ENCODE results near the gene EMP3.
A peak's percentile ranks its signal among the peaks of the same experiment; 100 is the strongest.
"Not testable (repeated sequence)": the region's sequence is repeated elsewhere in the genome, so short reads cannot be mapped to it uniquely, and the experiment has no call there.

EMP3 gene

DNA sequence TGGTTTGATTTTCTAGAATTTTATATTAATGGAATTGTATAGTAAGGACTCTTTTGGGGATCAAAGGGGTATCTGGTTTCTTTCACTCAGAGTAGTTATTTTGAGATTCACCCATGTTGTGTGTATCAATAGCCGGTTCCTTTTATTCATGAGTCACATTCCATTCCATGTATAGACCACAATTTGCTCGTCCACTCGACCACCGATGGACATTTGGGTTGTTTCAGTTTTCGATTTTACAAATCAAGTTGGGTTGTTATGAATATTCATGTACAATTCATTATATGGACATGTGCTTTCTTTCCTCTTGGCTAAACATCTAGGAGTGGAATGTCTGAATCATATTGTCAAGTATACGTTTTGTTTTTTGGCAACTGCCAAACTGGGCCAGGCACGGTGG is 9.6 kb upstream of the EMP3 start:
- H3K27me3 ChIP-seq (ENCODE audit: insufficient read depth, low read length), result no peaks in the 10 kb centered on the region
- H2BK12ac ChIP-seq (ENCODE audit: low read length), result no peak overlapping the region
- H3K4ac ChIP-seq (ENCODE audit: low read depth, low read length), result no peak overlapping the region
- no peak overlapping the region for H3K18ac ChIP-seq (ENCODE audit: low read length)
- H4K12ac ChIP-seq (ENCODE audit: low read depth, low read length), result no peak overlapping the region
- no peak overlapping the region for H4K8ac ChIP-seq (ENCODE audit: low read depth, low read length)
- no peak overlapping the region for H3K27ac ChIP-seq (ENCODE audit: low read depth, low read length)
- H3K79me1 ChIP-seq (ENCODE audit: low read length), result peaks cover 3% of the 10 kb centered on the region
- H2BK5ac ChIP-seq (ENCODE audit: low read depth, low read length, poor library complexity), result no peak overlapping the region
- H3K4me1 ChIP-seq (ENCODE audit: control insufficient read depth in 1 of 2, insufficient read depth in 2 of 2, low read length in 2 of 2), result peaks cover 5 to 7% of the 10 kb centered on the region in 2 experiments
- no CpG with 5 or more reads among the region's 7 CpGs for WGBS (ENCODE audit: extremely low coverage, insufficient coverage, insufficient read length)
- H3K23ac ChIP-seq (ENCODE audit: low read length), result no peak overlapping the region
- no peak for DNase-seq
- H3K4me2 ChIP-seq (ENCODE audit: low read length), result no peak overlapping the region
- no peak overlapping the region for H3K9ac ChIP-seq (ENCODE audit: low read length)
- no peak overlapping the region for H2BK120ac ChIP-seq (ENCODE audit: insufficient read depth, low read length, poor library complexity)
- no peaks in the 10 kb centered on the region for H3K36me3 ChIP-seq (ENCODE audit: control insufficient read depth in 1 of 2, insufficient read depth in 2 of 2, low read length in 2 of 2)
- H2AFZ ChIP-seq (ENCODE audit: insufficient read depth, low read length, poor library complexity), result no peak overlapping the region
- no peak overlapping the region for H3K14ac ChIP-seq (ENCODE audit: low read length)
- no peaks in the 10 kb centered on the region for H3K79me2 ChIP-seq (ENCODE audit: control insufficient read depth, insufficient read depth, low read length, poor library complexity)
- no peaks in the 10 kb centered on the region for H3K9me3 ChIP-seq (ENCODE audit: insufficient read depth, low read depth, low read length)
- no peak overlapping the region for H3K4me3 ChIP-seq (ENCODE audit: low read depth, low read length)
- no peak overlapping the region for H4K91ac ChIP-seq (ENCODE audit: low read depth, low read length)
- no peak overlapping the region for H2AK5ac ChIP-seq (ENCODE audit: low read length)

DNA sequence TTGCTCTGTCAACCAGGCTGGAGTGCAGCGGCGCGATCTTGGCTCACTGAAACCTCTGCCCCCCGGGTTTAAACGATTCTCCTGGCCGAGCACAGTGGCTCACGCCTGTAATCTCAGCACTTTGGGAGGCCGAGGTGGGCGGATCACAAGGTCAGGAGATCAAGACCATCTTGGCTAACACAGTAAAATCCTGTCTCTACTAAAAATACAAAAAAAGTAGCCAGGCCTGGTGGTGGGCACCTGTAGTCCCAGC is 7.7 kb upstream of the EMP3 start:
- H3K27me3 ChIP-seq (ENCODE audit: insufficient read depth, low read length); DNase-seq; H3K9ac ChIP-seq (ENCODE audit: low read length); H3K9me3 ChIP-seq (ENCODE audit: insufficient read depth, low read depth, low read length); H3K79me2 ChIP-seq (ENCODE audit: control insufficient read depth, insufficient read depth, low read length, poor library complexity); H4K91ac ChIP-seq (ENCODE audit: low read depth, low read length); H2BK120ac ChIP-seq (ENCODE audit: insufficient read depth, low read length, poor library complexity); H3K18ac ChIP-seq (ENCODE audit: low read length); H2BK5ac ChIP-seq (ENCODE audit: low read depth, low read length, poor library complexity); H2BK12ac ChIP-seq (ENCODE audit: low read length); H2AK5ac ChIP-seq (ENCODE audit: low read length); H4K12ac ChIP-seq (ENCODE audit: low read depth, low read length); H2AFZ ChIP-seq (ENCODE audit: insufficient read depth, low read length, poor library complexity); H3K4me3 ChIP-seq (ENCODE audit: low read depth, low read length); H3K14ac ChIP-seq (ENCODE audit: low read length); H3K4me2 ChIP-seq (ENCODE audit: low read length); H3K4ac ChIP-seq (ENCODE audit: low read depth, low read length); H4K8ac ChIP-seq (ENCODE audit: low read depth, low read length); H3K36me3 ChIP-seq (ENCODE audit: control insufficient read depth in 1 of 2, insufficient read depth in 2 of 2, low read length in 2 of 2); H3K23ac ChIP-seq (ENCODE audit: low read length); H3K27ac ChIP-seq (ENCODE audit: low read depth, low read length): not testable (repeated sequence)
- peaks cover 10 to 11% of the 10 kb centered on the region in 2 experiments for H3K4me1 ChIP-seq (ENCODE audit: control insufficient read depth in 1 of 2, insufficient read depth in 2 of 2, low read length in 2 of 2)
- WGBS (ENCODE audit: extremely low coverage, insufficient coverage, insufficient read length), result no CpG with 5 or more reads among the region's 9 CpGs
- peaks cover 15% of the 10 kb centered on the region for H3K79me1 ChIP-seq (ENCODE audit: low read length)

- no peak overlapping the region for H4K91ac ChIP-seq (ENCODE audit: low read depth, low read length)
- no peak overlapping the region for H3K9ac ChIP-seq (ENCODE audit: low read length)
- H3K79me1 ChIP-seq (ENCODE audit: low read length), result peaks cover 15% of the 10 kb centered on the region
- H2BK5ac ChIP-seq (ENCODE audit: low read depth, low read length, poor library complexity), result no peak overlapping the region
- no peak overlapping the region for H3K23ac ChIP-seq (ENCODE audit: low read length)
- H2AFZ ChIP-seq (ENCODE audit: insufficient read depth, low read length, poor library complexity), result no peak overlapping the region
- H3K27ac ChIP-seq (ENCODE audit: low read depth, low read length), result no peak overlapping the region
- no peak overlapping the region for H3K4ac ChIP-seq (ENCODE audit: low read depth, low read length)
- no peak overlapping the region for H2AK5ac ChIP-seq (ENCODE audit: low read length)
- peaks cover 5% of the 10 kb centered on the region for H3K79me2 ChIP-seq (ENCODE audit: control insufficient read depth, insufficient read depth, low read length, poor library complexity)
- H2BK120ac ChIP-seq (ENCODE audit: insufficient read depth, low read length, poor library complexity), result no peak overlapping the region
- H3K27me3 ChIP-seq (ENCODE audit: insufficient read depth, low read length), result no peaks in the 10 kb centered on the region
- H3K4me3 ChIP-seq (ENCODE audit: low read depth, low read length), result no peak overlapping the region
- no CpG with 5 or more reads among the region's 21 CpGs for WGBS (ENCODE audit: extremely low coverage, insufficient coverage, insufficient read length)
- H3K36me3 ChIP-seq (ENCODE audit: control insufficient read depth in 1 of 2, insufficient read depth in 2 of 2, low read length in 2 of 2), result no peaks in the 10 kb centered on the region
- no peaks in the 10 kb centered on the region for H3K9me3 ChIP-seq (ENCODE audit: insufficient read depth, low read depth, low read length)
- no peak overlapping the region for H3K4me2 ChIP-seq (ENCODE audit: low read length)
- H4K8ac ChIP-seq (ENCODE audit: low read depth, low read length), result no peak overlapping the region
- no peak overlapping the region for H3K14ac ChIP-seq (ENCODE audit: low read length)
- H2BK12ac ChIP-seq (ENCODE audit: low read length), result no peak overlapping the region
- H3K4me1 ChIP-seq (ENCODE audit: control insufficient read depth in 1 of 2, insufficient read depth in 2 of 2, low read length in 2 of 2), result peaks cover 10 to 11% of the 10 kb centered on the region in 2 experiments
- no peak overlapping the region for H3K18ac ChIP-seq (ENCODE audit: low read length)
- DNase-seq, result no peak
- no peak overlapping the region for H4K12ac ChIP-seq (ENCODE audit: low read depth, low read length)
Measured at GRCh38 chr19:48318286-48318987, 6.9 kb upstream of the EMP3 start.

GRCh38 chr19:48319647-48320541 is 5.5 kb upstream of the EMP3 start:
- Histone ChIP-seq H3K18ac (ENCODE audit: low read length) (no peak overlapping the region), H3K4ac (ENCODE audit: low read depth, low read length) (no peak overlapping the region), H3K9me3 (ENCODE audit: insufficient read depth, low read depth, low read length) (no peaks in the 10 kb centered on the region), H3K4me1 (ENCODE audit: control insufficient read depth in 1 of 2, insufficient read depth in 2 of 2, low read length in 2 of 2) (peaks cover 10 to 15% of the 10 kb centered on the region in 2 experiments), H2BK5ac (ENCODE audit: low read depth, low read length, poor library complexity) (no peak overlapping the region), H3K79me2 (ENCODE audit: control insufficient read depth, insufficient read depth, low read length, poor library complexity) (peaks cover 5% of the 10 kb centered on the region), H2AFZ (ENCODE audit: insufficient read depth, low read length, poor library complexity) (no peak overlapping the region), H4K8ac (ENCODE audit: low read depth, low read length) (no peak overlapping the region), H3K9ac (ENCODE audit: low read length) (no peak overlapping the region), H2BK12ac (ENCODE audit: low read length) (no peak overlapping the region), H3K4me3 (ENCODE audit: low read depth, low read length) (no peak overlapping the region), H3K4me2 (ENCODE audit: low read length) (no peak overlapping the region), H3K36me3 (ENCODE audit: control insufficient read depth in 1 of 2, insufficient read depth in 2 of 2, low read length in 2 of 2) (no peaks in the 10 kb centered on the region), H2AK5ac (ENCODE audit: low read length) (no peak overlapping the region), H3K79me1 (ENCODE audit: low read length) (peaks cover 15% of the 10 kb centered on the region), H3K27me3 (ENCODE audit: insufficient read depth, low read length) (no peaks in the 10 kb centered on the region), H2BK120ac (ENCODE audit: insufficient read depth, low read length, poor library complexity) (no peak overlapping the region), H3K23ac (ENCODE audit: low read length) (no peak overlapping the region), H4K91ac (ENCODE audit: low read depth, low read length) (peak overlapping the region; percentile 12), H3K27ac (ENCODE audit: low read depth, low read length) (no peak overlapping the region), H3K14ac (ENCODE audit: low read length) (no peak overlapping the region), H4K12ac (ENCODE audit: low read depth, low read length) (no peak overlapping the region)
- WGBS (ENCODE audit: extremely low coverage, insufficient coverage, insufficient read length), result no CpG with 5 or more reads among the region's 16 CpGs
- peak; percentile 64 to 83 for DNase-seq

Measured in trophoblast cell (in vitro differentiated cells and primary cell).